NOMO-1 treated with DMSO at 0.1 percent for 48 hours (cell line): ENCODE results near the gene PPL.
A peak's percentile ranks its signal among the peaks of the same experiment; 100 is the strongest.
"Not testable (repeated sequence)": the region's sequence is repeated elsewhere in the genome, so short reads cannot be mapped to it uniquely, and the experiment has no call there.

ENCODE experiments used
- DNase-seq: peaks from one replicate; lab custom pipeline; 2025; ENCODE audit not compliant: unreplicated experiment; lab: John Stamatoyannopoulos, UW

PPL gene, protein sequence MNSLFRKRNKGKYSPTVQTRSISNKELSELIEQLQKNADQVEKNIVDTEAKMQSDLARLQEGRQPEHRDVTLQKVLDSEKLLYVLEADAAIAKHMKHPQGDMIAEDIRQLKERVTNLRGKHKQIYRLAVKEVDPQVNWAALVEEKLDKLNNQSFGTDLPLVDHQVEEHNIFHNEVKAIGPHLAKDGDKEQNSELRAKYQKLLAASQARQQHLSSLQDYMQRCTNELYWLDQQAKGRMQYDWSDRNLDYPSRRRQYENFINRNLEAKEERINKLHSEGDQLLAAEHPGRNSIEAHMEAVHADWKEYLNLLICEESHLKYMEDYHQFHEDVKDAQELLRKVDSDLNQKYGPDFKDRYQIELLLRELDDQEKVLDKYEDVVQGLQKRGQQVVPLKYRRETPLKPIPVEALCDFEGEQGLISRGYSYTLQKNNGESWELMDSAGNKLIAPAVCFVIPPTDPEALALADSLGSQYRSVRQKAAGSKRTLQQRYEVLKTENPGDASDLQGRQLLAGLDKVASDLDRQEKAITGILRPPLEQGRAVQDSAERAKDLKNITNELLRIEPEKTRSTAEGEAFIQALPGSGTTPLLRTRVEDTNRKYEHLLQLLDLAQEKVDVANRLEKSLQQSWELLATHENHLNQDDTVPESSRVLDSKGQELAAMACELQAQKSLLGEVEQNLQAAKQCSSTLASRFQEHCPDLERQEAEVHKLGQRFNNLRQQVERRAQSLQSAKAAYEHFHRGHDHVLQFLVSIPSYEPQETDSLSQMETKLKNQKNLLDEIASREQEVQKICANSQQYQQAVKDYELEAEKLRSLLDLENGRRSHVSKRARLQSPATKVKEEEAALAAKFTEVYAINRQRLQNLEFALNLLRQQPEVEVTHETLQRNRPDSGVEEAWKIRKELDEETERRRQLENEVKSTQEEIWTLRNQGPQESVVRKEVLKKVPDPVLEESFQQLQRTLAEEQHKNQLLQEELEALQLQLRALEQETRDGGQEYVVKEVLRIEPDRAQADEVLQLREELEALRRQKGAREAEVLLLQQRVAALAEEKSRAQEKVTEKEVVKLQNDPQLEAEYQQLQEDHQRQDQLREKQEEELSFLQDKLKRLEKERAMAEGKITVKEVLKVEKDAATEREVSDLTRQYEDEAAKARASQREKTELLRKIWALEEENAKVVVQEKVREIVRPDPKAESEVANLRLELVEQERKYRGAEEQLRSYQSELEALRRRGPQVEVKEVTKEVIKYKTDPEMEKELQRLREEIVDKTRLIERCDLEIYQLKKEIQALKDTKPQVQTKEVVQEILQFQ (N-terminal part only)

DNA sequence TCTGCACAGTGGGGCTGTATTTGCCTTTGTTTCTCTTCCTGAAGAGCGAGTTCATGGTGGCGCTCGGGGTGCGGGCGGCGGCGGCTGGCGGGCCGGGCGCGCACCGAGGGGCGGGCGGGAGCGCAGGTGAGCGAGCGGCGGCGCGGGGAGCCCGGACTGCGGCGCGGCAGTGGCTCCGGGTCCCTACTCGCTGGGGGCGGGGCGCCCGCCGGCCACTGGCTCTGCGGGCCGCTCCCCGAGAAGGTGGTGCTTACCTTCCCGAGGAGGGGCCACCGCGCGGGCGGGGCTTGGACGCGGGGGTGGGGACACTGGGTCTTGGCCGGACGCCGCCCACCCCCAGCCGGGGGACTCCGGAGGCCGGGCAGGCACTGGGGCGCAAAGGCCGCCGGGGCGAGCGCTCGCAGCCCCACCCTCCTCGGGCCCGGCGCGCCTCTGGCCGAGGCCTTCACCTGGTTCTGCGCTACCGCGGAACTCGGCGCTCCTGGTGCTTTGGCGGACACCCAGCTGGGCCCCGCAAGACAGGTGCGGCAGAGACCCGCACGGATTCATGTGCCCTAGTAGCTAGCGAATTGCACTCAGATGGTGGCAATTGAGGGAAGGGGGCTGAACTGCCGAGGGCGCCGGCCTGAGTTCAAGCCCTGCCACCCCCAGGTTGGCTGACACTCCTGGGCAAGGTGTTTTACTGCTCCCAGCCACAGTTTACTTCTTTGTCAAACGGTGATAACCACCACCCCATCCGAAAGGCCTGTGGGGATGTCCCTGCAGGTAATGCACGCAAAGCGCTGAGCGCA is at the start of gene PPL:
TSS of gene PPL (minus strand) at position 158 of the 791 bp plus-strand sequence. CDS start at position 55, 103 bp downstream.
- DNase-seq = no peak

DNA sequence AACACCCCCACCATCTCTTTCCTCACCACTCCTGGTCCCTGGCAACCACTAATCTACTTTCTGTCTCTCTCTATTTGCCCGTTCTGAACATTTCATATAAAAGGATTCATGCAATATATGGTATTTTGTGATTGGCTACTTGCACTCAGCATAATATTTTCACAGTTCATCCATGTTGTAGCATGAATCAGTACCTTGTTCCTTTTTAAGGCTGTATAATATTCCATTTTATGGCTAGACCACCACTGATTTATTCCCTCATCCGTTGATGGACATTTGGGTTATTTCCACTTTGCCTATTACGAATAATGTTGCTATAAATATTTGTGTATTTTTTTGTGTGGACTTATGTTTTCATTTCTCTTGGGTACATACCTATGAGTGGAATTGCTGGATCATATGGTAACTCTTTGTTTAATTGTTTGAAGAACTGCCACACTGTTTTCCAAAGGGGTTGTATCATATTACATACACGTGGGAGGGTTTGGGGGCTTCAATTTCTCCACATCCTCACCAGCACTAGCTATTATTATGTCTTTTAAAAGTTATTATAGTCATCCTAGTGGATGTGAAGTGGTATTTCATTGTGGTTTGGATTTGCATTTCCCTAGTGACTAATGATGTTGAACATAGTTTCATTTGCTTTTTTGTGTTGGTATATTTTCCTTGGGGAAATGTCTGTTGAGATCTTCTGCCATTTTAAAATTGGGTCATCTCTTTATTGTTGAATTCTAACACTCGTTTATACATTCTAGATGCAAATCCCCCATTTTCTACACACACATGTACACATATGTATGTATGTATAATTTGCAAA is 47.4 kb upstream of the PPL start:
- no peak for DNase-seq

DNA sequence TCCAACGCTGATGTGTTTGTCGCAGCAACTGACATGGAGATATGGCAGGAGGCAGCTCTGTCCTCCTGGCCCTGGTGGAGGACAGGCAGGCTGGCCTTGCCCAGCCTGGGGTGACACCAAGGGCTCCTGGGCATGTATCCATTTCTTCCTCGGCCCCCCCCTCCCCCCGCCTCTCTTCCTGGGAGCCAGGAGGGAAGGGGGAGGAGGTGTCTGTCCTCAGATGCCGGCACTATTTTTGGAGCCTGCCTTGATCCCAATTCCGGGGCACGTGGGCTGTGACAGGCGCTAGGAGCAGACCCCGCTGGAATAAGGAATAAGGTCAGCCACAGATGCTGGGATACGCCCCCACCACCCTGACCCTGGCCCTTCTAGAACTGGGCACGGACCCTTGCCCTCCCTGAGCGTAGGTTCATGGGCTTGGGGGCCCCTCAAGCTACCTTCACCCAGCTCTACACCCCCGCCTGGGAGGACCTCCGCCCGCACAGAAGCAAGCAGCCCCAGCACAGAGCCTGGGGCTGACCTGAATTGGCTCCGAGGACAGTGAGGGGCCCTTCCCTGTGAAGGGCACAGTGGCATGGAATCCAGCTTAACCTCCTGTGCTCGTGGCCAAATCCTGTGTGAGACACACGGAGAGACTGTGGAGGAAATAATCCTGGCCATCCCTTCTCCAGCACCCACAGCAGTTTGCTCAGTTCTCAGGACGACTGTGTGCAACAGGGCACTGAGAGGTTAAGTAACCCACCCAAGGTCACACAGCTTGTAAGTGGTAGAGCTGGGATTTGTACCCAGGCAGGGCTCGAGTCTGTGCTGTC is 45.3 kb upstream of the PPL start:
- DNase-seq = no peak

GRCh38 chr16:4981473-4981872 is 44.5 kb upstream of the PPL start:
- DNase-seq = no peak

- DNase-seq = no peak
These were observed 43.7 kb upstream of the PPL start for GRCh38 chr16:4980691-4981090.

DNA sequence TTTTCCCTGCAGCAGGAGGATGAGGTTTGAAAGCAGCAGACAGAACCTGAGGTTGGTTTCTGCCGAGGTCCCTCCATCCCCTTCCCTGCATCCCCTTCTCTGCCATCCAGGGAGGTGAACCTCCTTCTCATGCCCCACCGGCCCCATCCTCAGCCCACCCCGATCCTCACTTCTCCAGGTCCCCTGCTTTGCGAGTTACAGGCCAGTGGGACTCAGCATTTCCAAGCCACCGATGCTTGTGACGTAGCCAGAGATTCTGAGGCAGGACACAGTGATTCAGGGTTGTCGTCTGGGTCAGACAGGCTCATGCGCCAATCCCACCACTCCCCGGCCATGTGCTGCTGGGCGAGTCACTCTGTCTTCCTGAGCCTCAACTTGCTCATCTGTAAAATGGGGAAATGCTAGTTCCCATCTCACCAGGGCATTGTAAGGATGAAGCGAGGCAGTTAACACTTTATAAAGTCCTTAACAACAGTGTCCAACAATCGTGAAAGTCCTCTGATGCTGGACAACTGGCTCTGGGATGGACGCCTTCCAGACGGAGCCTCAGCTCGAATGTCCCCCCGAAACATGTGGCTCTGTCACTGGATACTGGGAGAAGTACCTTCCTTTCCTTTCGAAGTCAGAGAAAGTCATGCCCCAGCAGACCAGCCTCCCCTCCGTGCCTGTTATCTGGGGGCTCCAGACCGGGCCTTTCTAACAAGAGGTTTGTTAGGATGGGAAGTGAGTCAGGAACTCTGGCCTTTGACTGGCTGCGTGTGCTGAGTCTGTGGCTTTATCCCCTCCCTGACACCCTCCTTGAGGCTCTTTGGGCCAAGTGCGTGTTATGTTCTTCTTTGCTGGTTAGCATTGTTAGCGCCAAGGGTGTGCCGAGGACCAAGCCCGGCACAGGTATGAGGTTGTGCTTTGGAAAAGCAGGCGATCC is 43.0 kb upstream of the PPL start:
- no peak for DNase-seq

- DNase-seq = no peak
These were observed 42.2 kb upstream of the PPL start for GRCh38 chr16:4979164-4979563.

GRCh38 chr16:4976611-4977145 is 39.7 kb upstream of the PPL start:
- no peak for DNase-seq

- peak; percentile 91 for DNase-seq
These were observed 39.1 kb upstream of the PPL start for GRCh38 chr16:4976079-4976478.

DNA sequence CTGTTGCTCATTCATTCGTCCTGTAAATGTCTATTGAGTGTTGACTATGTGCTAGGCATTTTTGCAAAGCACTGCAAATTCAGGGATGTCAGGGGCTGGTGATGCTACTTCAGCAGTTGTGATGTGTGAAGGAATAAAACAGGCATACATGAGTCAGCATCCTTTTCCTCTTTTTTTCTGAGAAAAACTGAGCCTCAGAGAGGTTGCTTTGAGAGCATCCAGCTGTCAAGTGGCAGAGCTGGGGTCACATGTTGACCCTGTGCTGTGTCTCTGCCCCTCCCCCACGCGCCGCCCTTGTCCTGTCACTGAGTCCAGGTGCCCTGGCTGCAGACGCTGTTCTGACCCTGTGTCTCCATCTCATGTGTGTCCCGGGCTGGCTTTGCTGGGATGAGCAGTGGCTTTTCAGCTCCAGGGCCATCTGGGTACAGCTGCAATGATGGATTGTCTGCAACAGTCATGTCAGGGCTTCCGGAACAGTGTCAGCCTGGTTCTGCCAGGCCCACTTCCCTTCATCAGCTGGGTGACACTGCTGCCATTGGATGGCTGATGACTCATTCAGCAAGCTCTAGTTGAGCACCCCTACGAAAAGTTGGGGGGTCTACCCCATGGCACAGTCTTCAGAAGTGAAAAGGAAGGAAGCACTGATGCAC is 36.1 kb upstream of the PPL start:
- no peak for DNase-seq

DNA sequence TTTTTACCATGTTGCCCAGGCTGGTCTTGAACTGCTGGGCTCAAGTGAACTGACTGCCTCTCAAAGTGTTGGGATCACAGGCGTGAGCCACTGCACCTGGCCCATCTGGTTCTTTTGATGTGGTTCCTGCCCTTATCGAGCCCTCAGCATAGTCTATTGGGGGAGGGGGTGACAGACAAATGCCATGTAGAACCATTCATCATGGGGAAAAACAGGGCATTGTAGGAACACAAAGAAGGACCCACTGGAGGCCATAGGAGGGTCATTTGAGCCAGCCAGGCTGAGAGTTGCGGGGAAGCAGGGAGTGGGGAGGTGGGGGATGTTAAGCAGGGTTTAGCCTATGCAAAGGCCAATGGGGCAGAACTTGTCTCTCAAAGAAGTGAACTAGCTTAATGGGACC is 33.1 kb upstream of the PPL start:
- DNase-seq = no peak

DNA sequence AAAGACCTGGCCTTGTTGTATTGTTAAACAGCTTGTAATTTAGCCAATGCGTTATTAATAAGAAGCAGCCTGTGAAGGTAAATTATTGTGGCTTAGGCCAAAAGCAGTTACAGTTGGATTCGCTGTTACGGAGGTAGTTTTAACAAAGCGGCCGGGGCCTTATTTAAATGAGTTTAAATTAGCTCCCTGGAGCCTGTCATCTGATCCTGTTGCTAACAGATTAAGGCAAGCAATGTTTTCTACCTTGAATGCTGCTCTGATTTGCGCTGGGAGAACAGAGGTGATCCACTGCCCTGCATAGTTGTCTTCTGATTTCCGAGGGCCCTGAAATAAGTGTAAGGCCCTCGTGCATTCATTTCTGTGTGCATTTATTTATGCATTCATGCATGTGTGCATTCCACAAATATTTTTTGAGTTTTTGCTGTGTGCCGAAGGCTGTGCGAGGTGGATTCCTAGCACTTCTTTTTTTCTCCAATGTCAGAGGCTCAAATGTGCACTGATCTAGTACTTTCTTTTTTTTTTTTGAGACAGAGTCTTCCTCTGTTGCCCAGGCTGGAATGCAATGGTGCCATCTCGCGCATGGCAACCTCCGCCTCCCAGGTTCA is 32.0 kb upstream of the PPL start:
- no peak for DNase-seq

GRCh38 chr16:4968278-4968677 is 31.3 kb upstream of the PPL start:
- not testable (repeated sequence) for DNase-seq

- no peak for DNase-seq
These were observed 29.9 kb upstream of the PPL start for GRCh38 chr16:4966736-4967453.

- DNase-seq = not testable (repeated sequence)
These were observed 26.6 kb upstream of the PPL start for GRCh38 chr16:4963527-4963926.

- no peak for DNase-seq
These were observed 25.8 kb upstream of the PPL start for GRCh38 chr16:4962716-4963115.
